A673 (cell line): ENCODE results near the gene CREB3L4. TPM values are rescaled to one million over a fixed set of nuclear protein-coding genes. Genes with fewer than 3 reads are reported as not detected.

ENCODE experiments used
- BruUV-seq: library from RNA; stranded (reverse); fragments of 400-500 nt; replicated peaks from 2 replicates; lab custom pipeline; 2021; lab: Mats Ljungman, UMichigan
- CTCF ChIA-PET: fragments of 300-600 bp; sonication (Branson Sonifier 250); formaldehyde crosslinking; loops from one replicate; lab custom pipeline; 2022; ENCODE audit warnings: antibody characterized with exemption; lab: Charles Lee
- POLR2A ChIA-PET: fragments of 300-600 bp; sonication (Branson Sonifier 250); formaldehyde crosslinking; loops from one replicate; lab custom pipeline; 2022; ENCODE audit warnings: antibody characterized with exemption; ENCODE audit not compliant: low non-redundant PET; lab: Charles Lee
- DNase-seq: peaks from one replicate; pipeline ENCODE4 v3.0.0-alpha.2; 2015; ENCODE audit warnings: low spot score
- H3K27ac ChIP-seq: fragments of 200-600 bp; sonication (generic); 2 replicates; pipeline ENCODE4 v1.5.1; 2016; ENCODE audit warnings: mixed run types, low read depth, mild to moderate bottlenecking, mixed read lengths, antibody characterized with exemption, low read length; ENCODE audit not compliant: poor library complexity, severe bottlenecking
- H3K27me3 ChIP-seq: fragments of 200-600 bp; sonication (generic); replicated peaks from 2 replicates; pipeline ENCODE4 v1.6.1; 2017; ENCODE audit warnings: mixed run types, low read depth, mild to moderate bottlenecking, mixed read lengths, antibody characterized with exemption, low read length; ENCODE audit not compliant: insufficient read depth, poor library complexity
- H3K36me3 ChIP-seq: fragments of 200-600 bp; sonication (generic); 2 replicates; pipeline ENCODE4 v1.6.1; 2016; ENCODE audit warnings: mixed run types, mild to moderate bottlenecking, mixed read lengths, antibody characterized with exemption, low read length; ENCODE audit not compliant: insufficient read depth, poor library complexity, severe bottlenecking
- H3K4me1 ChIP-seq: fragments of 200-600 bp; sonication (generic); 2 replicates; pipeline ENCODE4 v1.6.1; 2017; ENCODE audit warnings: mixed run types, mild to moderate bottlenecking, mixed read lengths, antibody characterized with exemption, low read length; ENCODE audit not compliant: insufficient read depth, poor library complexity, severe bottlenecking
- H3K4me3 ChIP-seq: fragments of 200-600 bp; sonication (generic); 2 replicates; pipeline ENCODE4 v1.5.1; 2016; ENCODE audit warnings: low read depth, mixed run types, mild to moderate bottlenecking, mixed read lengths, low read length; ENCODE audit not compliant: poor library complexity, severe bottlenecking
- H3K9me3 ChIP-seq: fragments of 200-600 bp; sonication (generic); 2 replicates; pipeline ENCODE4 v1.6.1; 2016; ENCODE audit warnings: mixed run types, low read depth, mild to moderate bottlenecking, mixed read lengths, antibody characterized with exemption, low read length; ENCODE audit not compliant: poor library complexity, severe bottlenecking
- CTCF ChIP-seq: fragments of 300-800, 200-600 bp; sonication (generic); conservative IDR thresholded peaks from 2 replicates; pipeline ENCODE4 v1.5.1; 2017; ENCODE audit warnings: low read depth, mild to moderate bottlenecking, antibody characterized with exemption, low read length, moderate library complexity, mixed read lengths
- EZH2 ChIP-seq: fragments of 200-600 bp; sonication (generic); IDR thresholded peaks from 2 replicates; pipeline ENCODE4 v1.6.1; 2017; ENCODE audit warnings: borderline replicate concordance, low read depth, mild to moderate bottlenecking, mixed read lengths, antibody characterized with exemption, low read length; ENCODE audit not compliant: poor library complexity, severe bottlenecking
- intact Hi-C: fragments of 100-400 bp; cut with micrococcal nuclease; formaldehyde crosslinking; loops from one replicate; pipeline ENCODE4 v1.10.0; 2022; ENCODE audit not compliant: unreplicated experiment
- total RNA-seq: library from RNA; stranded (reverse); gene quantifications from 2 replicates; pipeline ENCODE4 v1.2.3, GENCODE V29; 2021

CREB3L4 gene
- total RNA-seq, 1 experiment from 2014 or later: 8.7 TPM

DNA sequence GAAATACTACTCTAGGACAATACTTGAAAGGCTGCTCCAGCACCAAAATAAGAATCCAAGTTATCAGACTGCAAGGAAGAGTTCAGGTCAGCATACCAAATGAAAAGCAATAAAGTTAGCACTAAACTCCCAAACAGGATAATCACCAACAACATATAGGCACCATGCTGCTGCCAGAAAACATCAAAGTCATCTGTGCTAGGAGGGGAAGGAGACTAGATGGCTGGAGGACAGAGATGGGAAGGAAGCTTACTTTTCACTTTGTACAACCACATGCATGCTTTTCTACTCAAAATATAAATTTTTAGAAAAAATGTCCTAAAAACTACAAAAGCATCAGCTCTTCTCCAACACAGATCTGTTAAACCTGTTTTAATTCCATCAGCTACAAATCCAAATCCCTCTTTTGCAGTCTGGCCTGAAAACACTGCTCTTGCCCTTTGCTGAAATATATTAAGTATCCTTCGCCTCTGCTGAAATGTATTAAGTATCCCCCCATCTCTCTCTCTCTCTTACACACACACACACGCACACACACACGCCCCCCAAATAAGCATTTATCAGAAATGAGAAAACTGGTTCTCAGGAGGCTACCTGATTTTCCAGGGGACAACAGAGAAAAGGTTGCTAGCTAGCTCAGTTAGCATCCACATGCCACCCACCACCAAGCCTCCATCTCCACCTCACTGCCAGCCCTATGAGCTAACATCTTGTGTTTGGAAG is 46.5 kb upstream of the CREB3L4 start:
- Histone ChIP-seq H3K4me1 (peaks cover 27% of the 10 kb centered on the region), H3K4me3 (peak overlapping the region; percentile 75), H3K27ac (peak overlapping the region; percentile 77), H3K9me3 (no peaks in the 10 kb centered on the region), H3K27me3 (no peaks in the 10 kb centered on the region), H3K36me3 (peaks cover under 1% of the 10 kb centered on the region)
- no peak for DNase-seq
- intact Hi-C loops: loop anchor here (2.0 to 5.0 kb wide), 2 partner anchors 66 to 99 kb away; partner anchors contain the start of gene RAB13
- POLR2A ChIA-PET: interaction anchor here (0.7 kb wide), 1 partner anchor 17 kb away, joined by 3 read pairs; no protein-coding TSS in a partner anchor
- CTCF ChIA-PET: no interaction called here
- BruUV-seq: no TSS peak
- TF ChIP-seq CTCF (no peak), EZH2 (no peak)

- no peaks in the 10 kb centered on the region for H3K27me3 ChIP-seq
- H3K27ac ChIP-seq: peak overlapping the region; percentile 77
- CTCF ChIA-PET: interaction anchor here (0.9 kb wide), 1 partner anchor 25 kb away, joined by 5 read pairs; the partner anchor contains the start of gene DENND4B
- H3K4me1 ChIP-seq: peaks cover 27% of the 10 kb centered on the region
- peak overlapping the region; percentile 75 for H3K4me3 ChIP-seq
- no peak for TF ChIP-seq EZH2
- no peak for TF ChIP-seq CTCF
- no peaks in the 10 kb centered on the region for H3K9me3 ChIP-seq
- no peaks in the 10 kb centered on the region for H3K36me3 ChIP-seq
- BruUV-seq: TSS peak; percentile 41
- POLR2A ChIA-PET: no interaction called here
- DNase-seq: no peak
- intact Hi-C loops: loop anchor here (2.0 to 5.0 kb wide), 2 partner anchors 65 to 99 kb away; partner anchors contain the start of gene RAB13
Measured at GRCh38 chr1:153921803-153922075, 46.0 kb upstream of the CREB3L4 start.

- TF ChIP-seq EZH2 (no peak), CTCF (0 out of 2 replicates have a peak, but pooled peaks have one; percentile 24)
Measured at GRCh38 chr1:153922076-153922971, 45.4 kb upstream of the CREB3L4 start.

More at GRCh38 chr1:153922076-153922971, 45.4 kb upstream of the CREB3L4 start:
- Histone ChIP-seq H3K27ac (peak overlapping the region; percentile 77), H3K4me3 (peak overlapping the region; percentile 75), H3K36me3 (no peaks in the 10 kb centered on the region), H3K4me1 (peaks cover 27% of the 10 kb centered on the region), H3K27me3 (no peaks in the 10 kb centered on the region), H3K9me3 (no peaks in the 10 kb centered on the region)
- CTCF ChIA-PET: interaction anchor here (0.5 to 0.9 kb wide), 3 partner anchors 24 to 107 kb away, joined by 3 to 5 read pairs (median 4); partner anchors contain the start of gene DENND4B
- peak; percentile 78 for DNase-seq
- POLR2A ChIA-PET: interaction anchor here (0.6 kb wide), 1 partner anchor 44 kb away, joined by 6 read pairs; no protein-coding TSS in a partner anchor
- intact Hi-C loops: loop anchor here (5.0 kb wide), 1 partner anchor 100 kb away; no protein-coding TSS in a partner anchor
- no TSS peak for BruUV-seq
